H1 (cell line): ENCODE data around the gene CRYBA4. TPM values are rescaled to one million over a fixed set of nuclear protein-coding genes. Genes with fewer than 3 reads are reported as not detected.

ENCODE experiments used
- CTCF ChIA-PET: fragments of 300-600 bp; sonication (Branson Sonifier 250); formaldehyde crosslinking; loops from one replicate; lab custom pipeline; 2021; ENCODE audit not compliant: partially characterized antibody; lab: Charles Lee
- POLR2A ChIA-PET: fragments of 300-600 bp; sonication (Branson Sonifier 250); formaldehyde crosslinking; loops from one replicate; lab custom pipeline; 2021; ENCODE audit warnings: inconsistent platforms; ENCODE audit not compliant: partially characterized antibody; lab: Charles Lee
- DNase-seq, 2 experiments: peaks; one replicate each; pipeline versions ENCODE4 v3.0.0 to v3.0.0-alpha.2; 2010 to 2022; ENCODE audit warnings: low spot score in 2 of 2, low read depth in 1 of 2, mixed read lengths in 1 of 2
- FAIRE-seq: peaks from 2 replicates; lab custom pipeline; 2011; peaks lifted over from hg19 to GRCh38; lab: Jason Lieb, UNC
- H2AFZ ChIP-seq: 2 replicates; pipeline ENCODE4 v1.8.1; 2012; ENCODE audit warnings: low read length, inconsistent platforms
- H2AK5ac ChIP-seq: 2 replicates; pipeline ENCODE4 v1.6.1; 2013; ENCODE audit warnings: low read depth, low read length
- H2BK120ac ChIP-seq: replicated peaks from 2 replicates; pipeline ENCODE3; 2013; ENCODE audit warnings: low read depth, low read length, inconsistent platforms
- H2BK12ac ChIP-seq: 2 replicates; pipeline ENCODE4 v1.6.1; 2013; ENCODE audit warnings: low read depth, low read length
- H2BK15ac ChIP-seq: 2 replicates; pipeline ENCODE4 v1.6.1; 2013; ENCODE audit warnings: low read length
- H2BK20ac ChIP-seq: 2 replicates; pipeline ENCODE4 v1.6.1; 2013; ENCODE audit warnings: low read length
- H2BK5ac ChIP-seq: 2 replicates; pipeline ENCODE4 v1.6.1; 2013; ENCODE audit warnings: low read depth, low read length
- H3K14ac ChIP-seq: 2 replicates; pipeline ENCODE4 v1.6.1; 2013; ENCODE audit warnings: inconsistent platforms; ENCODE audit not compliant: insufficient read length
- H3K18ac ChIP-seq: 2 replicates; pipeline ENCODE4 v1.6.1; 2013; ENCODE audit warnings: low read length; ENCODE audit errors: extremely low read depth
- H3K23ac ChIP-seq: 2 replicates; pipeline ENCODE4 v1.6.1; 2013; ENCODE audit warnings: inconsistent platforms; ENCODE audit not compliant: insufficient read length
- H3K23me2 ChIP-seq: 2 replicates; pipeline ENCODE4 v1.6.1; 2013; ENCODE audit warnings: low read depth, low read length
- H3K27ac ChIP-seq: 2 replicates; pipeline ENCODE4 v1.6.1; 2011; ENCODE audit warnings: low read depth, low read length, inconsistent platforms
- H3K27me3 ChIP-seq, 4 experiments: replicated peaks in 1 of 4; 1 replicate in 1 of 4; 2 replicates in 3 of 4; pipeline versions ENCODE4 v1.6.1 to v1.8.1; 2011 to 2013; ENCODE audit warnings: low read length in 3 of 4, mild to moderate bottlenecking in 3 of 4, inconsistent platforms in 2 of 4, mixed read lengths in 2 of 4, moderate library complexity in 1 of 4; ENCODE audit not compliant: control insufficient read depth in 3 of 4, insufficient read depth in 3 of 4; ENCODE audit errors: extremely low read depth in 1 of 4
- H3K36me3 ChIP-seq, 4 experiments: 2 replicates each; pipeline versions ENCODE4 v1.6.1 to v1.8.1; 2011 to 2013; ENCODE audit warnings: mild to moderate bottlenecking in 4 of 4, low read length in 3 of 4, moderate library complexity in 2 of 4, control low read depth in 1 of 4, inconsistent platforms in 1 of 4; ENCODE audit not compliant: insufficient read depth in 4 of 4, control insufficient read depth in 2 of 4
- H3K4ac ChIP-seq: replicated peaks from 2 replicates; pipeline ENCODE3; 2013; ENCODE audit warnings: low read length, low read depth, mixed read lengths, inconsistent platforms; ENCODE audit not compliant: insufficient read length
- H3K4me1 ChIP-seq, 4 experiments: replicated peaks in 1 of 4; 1 replicate in 1 of 4; 2 replicates in 3 of 4; pipeline versions ENCODE4 v1.6.1 to v1.8.1; 2011 to 2013; ENCODE audit warnings: low read length in 3 of 4, inconsistent platforms in 2 of 4, mixed read lengths in 1 of 4; ENCODE audit not compliant: insufficient read depth in 4 of 4, control insufficient read depth in 3 of 4
- H3K4me2 ChIP-seq, 2 experiments: 2 replicates each; pipeline versions ENCODE4 v1.6.1 to v1.8.1; 2011 to 2013; ENCODE audit warnings: low read depth in 2 of 2, low read length in 2 of 2, control low read depth in 1 of 2, inconsistent platforms in 1 of 2, mild to moderate bottlenecking in 1 of 2; ENCODE audit not compliant: insufficient read depth in 1 of 2
- H3K4me3 ChIP-seq, 4 experiments: fragments of 200-600, 300-600 bp in 1 of 4; sonication (generic), shearing (Covaris generic), sonication (Bioruptor Twin) in 1 of 4; 2 replicates each; pipeline versions ENCODE4 v1.5.1 to v1.8.1; 2011 to 2016; ENCODE audit warnings: low read length in 4 of 4, low read depth in 3 of 4, control low read depth in 2 of 4, inconsistent platforms in 2 of 4, mild to moderate bottlenecking in 2 of 4, mixed read lengths in 1 of 4, moderate library complexity in 1 of 4; ENCODE audit not compliant: insufficient read depth in 2 of 4; ENCODE audit errors: extremely low read depth in 1 of 4
- H3K56ac ChIP-seq: replicated peaks from 2 replicates; pipeline ENCODE3; 2013; ENCODE audit warnings: low read depth, mild to moderate bottlenecking, mixed read lengths, low read length, inconsistent platforms; ENCODE audit not compliant: insufficient read length
- H3K79me1 ChIP-seq: 2 replicates; pipeline ENCODE4 v1.6.1; 2013; ENCODE audit warnings: low read depth, low read length, control low read depth
- H3K79me2 ChIP-seq, 2 experiments: 2 replicates each; pipeline versions ENCODE4 v1.6.1 to v1.8.1; 2012 to 2013; ENCODE audit warnings: low read length in 2 of 2, mild to moderate bottlenecking in 2 of 2, inconsistent platforms in 1 of 2; ENCODE audit not compliant: insufficient read depth in 2 of 2, control insufficient read depth in 1 of 2
- H3K9ac ChIP-seq, 4 experiments: replicated peaks in 1 of 4; 1 replicate in 1 of 4; 2 replicates in 3 of 4; pipeline versions ENCODE4 v1.6.1 to v1.8.1; 2011 to 2013; ENCODE audit warnings: low read depth in 3 of 4, low read length in 3 of 4, control low read depth in 2 of 4, mild to moderate bottlenecking in 2 of 4, moderate library complexity in 2 of 4, inconsistent platforms in 1 of 4; ENCODE audit errors: extremely low read depth in 1 of 4
- H3K9me3 ChIP-seq, 2 experiments: 2 replicates each; pipeline versions ENCODE4 v1.6.1 to v1.8.1; 2012 to 2013; ENCODE audit warnings: mild to moderate bottlenecking in 2 of 2, moderate library complexity in 2 of 2, control low read depth in 1 of 2, inconsistent platforms in 1 of 2, low read depth in 1 of 2, low read length in 1 of 2, mixed read lengths in 1 of 2; ENCODE audit not compliant: insufficient read depth in 2 of 2
- H4K20me1 ChIP-seq, 2 experiments: replicated peaks in 1 of 2; 2 replicates each; pipeline versions ENCODE3 to v1.8.1; 2011 to 2013; ENCODE audit warnings: inconsistent platforms in 2 of 2, low read length in 2 of 2, mild to moderate bottlenecking in 1 of 2; ENCODE audit not compliant: insufficient read depth in 2 of 2, control insufficient read depth in 1 of 2
- H4K5ac ChIP-seq: 2 replicates; pipeline ENCODE4 v1.6.1; 2013; ENCODE audit warnings: low read length, low read depth, mixed read lengths, inconsistent platforms; ENCODE audit not compliant: insufficient read length
- H4K8ac ChIP-seq: 2 replicates; pipeline ENCODE4 v1.8.0; 2013; ENCODE audit warnings: mild to moderate bottlenecking, moderate library complexity, low read length, inconsistent platforms; ENCODE audit not compliant: insufficient read depth; ENCODE audit errors: extremely low read depth
- H4K91ac ChIP-seq: replicated peaks from 2 replicates; pipeline ENCODE3; 2013; ENCODE audit warnings: low read length, mixed read lengths, inconsistent platforms; ENCODE audit not compliant: insufficient read length
- ASH2L ChIP-seq: fragments of 200-600, 300-600 bp; sonication (generic); IDR thresholded peaks from one replicate; pipeline ENCODE4 v1.7.1; 2017; ENCODE audit warnings: low read length
- EZH2 ChIP-seq: fragments of 200-600 bp; sonication (generic); IDR thresholded peaks from 2 replicates; pipeline ENCODE4 v1.7.1; 2012; ENCODE audit warnings: low read depth, mild to moderate bottlenecking, moderate library complexity, low read length, inconsistent platforms; ENCODE audit not compliant: severe bottlenecking
- HDAC2 ChIP-seq, 2 experiments: fragments of 300-600 bp in 1 of 2; sonication (generic) in 1 of 2; IDR thresholded peaks; 2 replicates each; pipeline ENCODE4 v1.6.1; 2011 to 2012; ENCODE audit warnings: low read depth in 2 of 2, low read length in 2 of 2, mild to moderate bottlenecking in 2 of 2, moderate library complexity in 2 of 2, borderline replicate concordance in 1 of 2, inconsistent platforms in 1 of 2
- KDM4A ChIP-seq: IDR thresholded peaks from one replicate; pipeline ENCODE4 v1.7.1; 2012; ENCODE audit warnings: low read depth, mild to moderate bottlenecking, moderate library complexity, low read length, inconsistent platforms; ENCODE audit not compliant: severe bottlenecking
- MAX ChIP-seq: IDR thresholded peaks from 2 replicates; pipeline ENCODE4 v1.6.1; 2012; ENCODE audit warnings: inconsistent platforms
- RBBP5 ChIP-seq: IDR thresholded peaks from 2 replicates; pipeline ENCODE4 v1.7.1; 2012; ENCODE audit warnings: low read depth, mild to moderate bottlenecking, inconsistent platforms, low read length, moderate library complexity, borderline replicate concordance
- SIN3A ChIP-seq, 2 experiments: IDR thresholded peaks in 1 of 2; conservative IDR thresholded peaks in 1 of 2; 2 replicates each; pipeline ENCODE4 v1.6.1; 2011 to 2012; ENCODE audit warnings: low read length in 2 of 2, improper control_type of control experiment in 1 of 2, low read depth in 1 of 2, mild to moderate bottlenecking in 1 of 2
- WGBS, 2 experiments: shearing (Covaris generic) in 1 of 2; methylation state at CpG; one replicate each; pipeline versions ENCODE4 v1.1.6 to v1.1.7; 2013 to 2015; ENCODE audit warnings: low lambda C conversion rate in 2 of 2, mixed read lengths in 2 of 2, inconsistent platforms in 1 of 2, low coverage in 1 of 2, missing lambda C conversion rate in 1 of 2; ENCODE audit not compliant: insufficient replicate concordance in 2 of 2, insufficient coverage in 1 of 2, insufficient read length in 1 of 2; ENCODE audit errors: extremely low coverage in 1 of 2, missing lambda C conversion rate in 1 of 2; 5-methylcytosine and 5-hydroxymethylcytosine counted together
- polyA plus RNA-seq, 7 experiments: library from polyadenylated mRNA; depleted of rRNA in 3 of 7; stranded (reverse) in 5 of 7; unstranded in 2 of 7; fragments of >200 nt in 5 of 7; fragments of 200-250 nt in 2 of 7; gene quantifications; 1 replicate in 5 of 7; 2 replicates in 1 of 7; 4 replicates in 1 of 7; pipeline versions ENCODE4 v1.2.1 to v1.2.3, GENCODE V29; 2011 to 2013; ENCODE audit warnings: missing spikeins in 2 of 7, mixed read lengths in 2 of 7
- total RNA-seq: library from RNA; stranded (reverse); fragmentation: NEBNext Ultra II Directional; extraction: Animal tissue kit (Norgen Biotek cat#: 25700); gene quantifications from 2 replicates; pipeline ENCODE4 v1.2.1, GENCODE V29; 2021

CRYBA4 gene
- total and polyA plus RNA-seq, 2 of the 8 experiments (the other 6 are each of a cell fraction or from before 2014, with no cell fraction given) = 0.67 to 3.1 TPM

- peaks cover 10 to 52% of the 10 kb centered on the region in 2 experiments; a peak in 3 of 4 replicates for H3K79me2 ChIP-seq
- POLR2A ChIA-PET = interaction anchor here (0.6 to 2.2 kb wide), 7 partner anchors 9 to 315 kb away, joined by 3 to 9 read pairs (median 4); no protein-coding TSS in a partner anchor
Measured at GRCh38 chr22:26589367-26589844, 32.4 kb upstream of the CRYBA4 start.

More at GRCh38 chr22:26589367-26589844, 32.4 kb upstream of the CRYBA4 start:
- peak overlapping the region; percentile 69; the same call in 1 of the 2 replicates for H2BK5ac ChIP-seq
- no peaks in the 10 kb centered on the region for H3K27me3 ChIP-seq
- DNase-seq = peak in 1 of 2 experiments; percentile 61
- no peak overlapping the region for H3K23ac ChIP-seq
- no peaks in the 10 kb centered on the region for H3K9me3 ChIP-seq
- H4K20me1 ChIP-seq = peaks cover 4 to 8% of the 10 kb centered on the region in 2 experiments
- peak overlapping the region; percentile 81 to 84 for H3K4me2 ChIP-seq
- FAIRE-seq = no peak
- H2BK15ac ChIP-seq = 0 out of 2 replicates have a peak overlapping the region, but pooled peaks have one; percentile 61
- H3K4ac ChIP-seq = no peak overlapping the region
- peaks cover 0 to 15% (median 4%) of the 10 kb centered on the region in 4 experiments; a peak in 6 of 7 replicates for H3K4me1 ChIP-seq
- WGBS, 2 experiments = 2% methylated on average over 29 of the region's 44 CpGs; no CpG with 5 or more reads in 1 of the 2 experiments
- H3K14ac ChIP-seq = no peak overlapping the region
- H3K4me3 ChIP-seq = peak overlapping the region; percentile 64 to 100 (median 70)
- H2BK20ac ChIP-seq = no peak overlapping the region
- peak overlapping the region; percentile 70 for H4K91ac ChIP-seq
- H3K23me2 ChIP-seq = peaks cover 5% of the 10 kb centered on the region; the same call in 1 of the 2 replicates
- H3K36me3 ChIP-seq = peaks cover 0 to 5% (median 0%) of the 10 kb centered on the region in 4 experiments; a peak in 1 of 8 replicates
- peak overlapping the region; percentile 26 to 70 (median 50); a peak in 6 of 7 replicates for H3K9ac ChIP-seq
- no peak overlapping the region; the same call in 1 of the 2 replicates for H4K8ac ChIP-seq
- no peak overlapping the region for H4K5ac ChIP-seq
- H3K56ac ChIP-seq = no peak overlapping the region
- TF ChIP-seq EZH2 (no peak), SIN3A (conservative IDR thresholded peaks at IDR 0.05 in 1 of 2, IDR thresholded peaks at IDR 0.05 in 1 of 2; ENCODE audit: low read depth in 1 of 2, low read length in 2 of 2) (0 out of 4 replicates have a peak, but pooled peaks of 1 of the 2 experiments have one; percentile 61), KDM4A (peak; percentile 32), ASH2L (peak; percentile 20), HDAC2 (IDR thresholded peaks at IDR 0.05; ENCODE audit: borderline replicate concordance in 1 of 2, low read depth in 2 of 2, low read length in 2 of 2) (no peak), RBBP5 (0 out of 2 replicates have a peak, but pooled peaks have one; percentile 69), MAX (peak; percentile 2; the same call in 1 of the 2 replicates)
- TF ChIP-seq, all 59 proteins: peak for 5
- H2AFZ ChIP-seq = no peak overlapping the region
- peak overlapping the region; percentile 64 for H3K18ac ChIP-seq
- H3K79me1 ChIP-seq = peaks cover 4% of the 10 kb centered on the region
- H2BK12ac ChIP-seq = 0 out of 2 replicates have a peak overlapping the region, but pooled peaks have one; percentile 6
- no peak overlapping the region for H2AK5ac ChIP-seq
- no peak overlapping the region for H2BK120ac ChIP-seq
- peak overlapping the region; percentile 51; the same call in 1 of the 2 replicates for H3K27ac ChIP-seq
- CTCF ChIA-PET = interaction anchor here (0.6 to 1.4 kb wide), 4 partner anchors 9 to 89 kb away, joined by 3 to 4 read pairs (median 4); no protein-coding TSS in a partner anchor
